ENCODE data around the gene PDE4A.
"Not testable (repeated sequence)": the region's sequence is repeated elsewhere in the genome, so short reads cannot be mapped to it uniquely, and the experiment has no call there.

DNA sequence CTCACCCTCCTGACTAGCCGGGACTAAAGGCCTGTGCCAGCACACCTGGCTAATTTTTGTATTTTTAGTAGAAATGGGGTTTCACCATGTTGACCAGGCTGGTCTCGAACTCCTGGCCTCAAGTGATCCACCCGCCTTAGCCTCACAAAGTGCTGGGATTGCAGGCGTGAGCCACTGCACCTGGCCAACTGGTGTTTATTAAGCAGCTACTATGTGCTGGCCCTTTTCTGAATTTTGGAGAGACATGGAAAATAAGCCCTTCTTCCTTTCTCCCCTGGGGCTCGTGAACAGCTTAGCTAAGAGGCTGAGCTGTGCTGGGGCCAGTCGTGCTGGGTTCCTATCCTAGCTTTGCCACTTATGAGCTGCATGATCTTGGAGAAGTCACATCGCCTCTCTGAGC is 38.4 kb downstream of the PDE4A start:
- not testable (repeated sequence) for TF ChIP-seq L3MBTL2 (conservative IDR thresholded peaks at IDR 0.05); HDGF (IDR thresholded peaks at IDR 0.05; ENCODE audit: borderline replicate concordance)

Data from HEK293T (cell line).